Natural killer cell (primary cell): ENCODE measurements around the gene LPCAT4. TPM values are rescaled to one million over a fixed set of nuclear protein-coding genes. Genes with fewer than 3 reads are reported as not detected.
A peak's percentile ranks its signal among the peaks of the same experiment; 100 is the strongest.

ENCODE experiments used
- ATAC-seq, 3 donors: fragments of 150-1000 bp in 2 of 3; fragments of 200-7000 bp in 1 of 3; cut with Tn5 transposase; 1 replicate in 1 of 3; 2 replicates in 2 of 3; pipeline ENCODE4 v1.10.0; 2021; ENCODE audit warnings: mild to moderate bottlenecking in 2 of 3, moderate library complexity in 2 of 3
- DNase-seq, 2 donors: peaks; one replicate each; pipeline versions ENCODE4 v3.0.0 to v3.0.0-alpha.2; 2013 to 2021; ENCODE audit warnings: mixed read lengths in 1 of 2
- H3K27ac ChIP-seq: one replicate; pipeline ENCODE4 v1.5.1; 2013; ENCODE audit warnings: mild to moderate bottlenecking, low read length
- H3K27me3 ChIP-seq: one replicate; pipeline ENCODE4 v1.6.1; 2013; ENCODE audit warnings: low read length; ENCODE audit not compliant: control insufficient read depth, insufficient read depth
- H3K36me3 ChIP-seq: one replicate; pipeline ENCODE4 v1.6.1; 2013; ENCODE audit warnings: low read length; ENCODE audit not compliant: control insufficient read depth, insufficient read depth
- H3K4me1 ChIP-seq: one replicate; pipeline ENCODE4 v1.6.1; 2013; ENCODE audit warnings: low read length; ENCODE audit not compliant: control insufficient read depth, insufficient read depth
- H3K4me3 ChIP-seq: one replicate; pipeline ENCODE4 v1.5.1; 2013; ENCODE audit warnings: low read length
- H3K9me3 ChIP-seq: one replicate; pipeline ENCODE4 v1.6.1; 2013; ENCODE audit warnings: low read length; ENCODE audit not compliant: control insufficient read depth, insufficient read depth
- H3K27ac Mint-ChIP-seq, 2 donors: one replicate each; pipeline ENCODE4 v1.8.0; 2022; ENCODE audit warnings: mild to moderate bottlenecking in 2 of 2, mixed read lengths in 2 of 2, moderate library complexity in 1 of 2
- H3K27me3 Mint-ChIP-seq, 2 donors: one replicate each; pipeline ENCODE4 v1.8.0; 2022; ENCODE audit warnings: low read depth in 2 of 2, mixed read lengths in 2 of 2
- H3K36me3 Mint-ChIP-seq: one replicate; pipeline ENCODE4 v1.8.0; 2022; ENCODE audit warnings: mixed read lengths
- H3K4me1 Mint-ChIP-seq, 2 donors: one replicate each; pipeline ENCODE4 v1.8.0; 2022; ENCODE audit warnings: mixed read lengths in 2 of 2
- H3K4me3 Mint-ChIP-seq: one replicate; pipeline ENCODE4 v1.8.0; 2022; ENCODE audit warnings: mild to moderate bottlenecking, moderate library complexity, mixed read lengths
- H3K9me3 Mint-ChIP-seq, 2 donors: one replicate each; pipeline ENCODE4 v1.8.0; 2022; ENCODE audit warnings: mixed read lengths in 2 of 2
- WGBS: methylation state at CpG from one replicate; pipeline ENCODE4 v1.1.7; 2013; ENCODE audit warnings: missing lambda C conversion rate; ENCODE audit not compliant: insufficient coverage; 5-methylcytosine and 5-hydroxymethylcytosine counted together
- intact Hi-C: fragments of 100-400 bp; cut with micrococcal nuclease; formaldehyde crosslinking; loops from one replicate; pipeline ENCODE4 v1.14.2; 2022
- total RNA-seq, 4 donors: library from RNA; stranded (reverse); fragments of 120-200 nt in 1 of 4; gene quantifications; one replicate each; pipeline versions ENCODE4 v1.2.3 to v1.2.4, GENCODE V29; 2013 to 2022
- TF ChIP-seq, protein P1 (sequence below): fragments of 200-600 bp; IDR thresholded peaks from one replicate; pipeline ENCODE4 v1.8.0; 2022; ENCODE audit warnings: antibody characterized with exemption

The LPCAT4 gene
- total RNA-seq, 3 donors from 2014 or later (not counting 1 experiment from before 2014, with no cell fraction given), result 42.1 to 50.1 (median 44.5) TPM

DNA sequence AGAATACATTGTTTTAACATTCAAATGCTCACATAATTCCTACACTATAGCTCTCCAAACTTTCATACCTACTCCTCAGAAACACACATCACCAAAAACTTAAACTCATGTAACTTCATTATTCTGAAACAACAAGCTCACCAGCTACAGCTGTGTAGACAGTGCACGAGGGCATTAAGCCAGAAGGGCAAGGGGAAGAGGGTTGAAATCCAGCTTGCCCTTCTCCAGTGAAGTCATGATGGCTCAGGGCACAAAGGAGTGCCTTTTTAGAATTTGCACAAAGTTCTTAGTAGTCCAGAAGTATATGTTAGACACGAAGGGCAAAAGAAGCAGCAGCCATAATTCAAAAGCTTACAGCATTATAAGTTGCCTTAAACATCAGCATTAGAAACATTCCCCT lies 38.0 kb downstream of the LPCAT4 start:
- DNase-seq (no peak), ATAC-seq (no peak)
- 83% methylated on average over 2 of the region's 2 CpGs for WGBS
- intact Hi-C loops, result no loop called here
- no peaks in the 10 kb centered on the region for H3K9me3 ChIP-seq
- TF ChIP-seq, protein P1, sequence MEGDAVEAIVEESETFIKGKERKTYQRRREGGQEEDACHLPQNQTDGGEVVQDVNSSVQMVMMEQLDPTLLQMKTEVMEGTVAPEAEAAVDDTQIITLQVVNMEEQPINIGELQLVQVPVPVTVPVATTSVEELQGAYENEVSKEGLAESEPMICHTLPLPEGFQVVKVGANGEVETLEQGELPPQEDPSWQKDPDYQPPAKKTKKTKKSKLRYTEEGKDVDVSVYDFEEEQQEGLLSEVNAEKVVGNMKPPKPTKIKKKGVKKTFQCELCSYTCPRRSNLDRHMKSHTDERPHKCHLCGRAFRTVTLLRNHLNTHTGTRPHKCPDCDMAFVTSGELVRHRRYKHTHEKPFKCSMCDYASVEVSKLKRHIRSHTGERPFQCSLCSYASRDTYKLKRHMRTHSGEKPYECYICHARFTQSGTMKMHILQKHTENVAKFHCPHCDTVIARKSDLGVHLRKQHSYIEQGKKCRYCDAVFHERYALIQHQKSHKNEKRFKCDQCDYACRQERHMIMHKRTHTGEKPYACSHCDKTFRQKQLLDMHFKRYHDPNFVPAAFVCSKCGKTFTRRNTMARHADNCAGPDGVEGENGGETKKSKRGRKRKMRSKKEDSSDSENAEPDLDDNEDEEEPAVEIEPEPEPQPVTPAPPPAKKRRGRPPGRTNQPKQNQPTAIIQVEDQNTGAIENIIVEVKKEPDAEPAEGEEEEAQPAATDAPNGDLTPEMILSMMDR, result no peak
- Mint-ChIP-seq H3K9me3 (no peaks in the 10 kb centered on the region), H3K4me1 (peaks cover 30 to 45% of the 10 kb centered on the region in 2 donors), H3K27me3 (no peaks in the 10 kb centered on the region), H3K36me3 (no peaks in the 10 kb centered on the region), H3K27ac (no peak overlapping the region), H3K4me3 (no peak overlapping the region)
- no peaks in the 10 kb centered on the region for H3K36me3 ChIP-seq
- H3K27ac ChIP-seq, result no peak overlapping the region
- H3K4me3 ChIP-seq, result no peak overlapping the region
- no peaks in the 10 kb centered on the region for H3K27me3 ChIP-seq
- peaks cover 33% of the 10 kb centered on the region for H3K4me1 ChIP-seq

DNA sequence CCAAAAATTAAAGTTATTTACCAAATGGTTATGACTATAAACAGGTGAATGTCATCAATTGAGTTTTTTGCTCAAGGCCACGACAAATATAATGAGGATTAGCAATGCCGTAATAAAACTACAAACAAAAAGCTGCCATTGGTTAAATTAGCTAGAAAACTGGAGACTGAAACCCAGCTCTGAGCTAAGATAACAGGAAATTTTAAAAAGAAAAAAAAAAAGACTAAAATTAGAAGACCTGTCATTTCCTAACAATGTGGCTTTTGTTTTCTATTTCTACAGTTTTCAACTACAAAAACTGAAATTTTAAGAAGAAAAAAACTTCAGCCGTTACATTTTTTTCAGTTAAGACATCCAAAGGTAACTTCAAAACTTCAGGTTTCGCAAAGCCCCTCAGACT lies 39.1 kb downstream of the LPCAT4 start:
- peak overlapping the region; percentile 38 for H3K27ac ChIP-seq
- no peaks in the 10 kb centered on the region for H3K9me3 ChIP-seq
- no peak overlapping the region for H3K4me3 ChIP-seq
- Mint-ChIP-seq H3K9me3 (no peaks in the 10 kb centered on the region), H3K27me3 (no peaks in the 10 kb centered on the region), H3K36me3 (no peaks in the 10 kb centered on the region), H3K4me1 (peaks cover 27 to 37% of the 10 kb centered on the region in 2 donors), H3K27ac (no peak overlapping the region), H3K4me3 (no peak overlapping the region)
- intact Hi-C loops, result no loop called here
- 43% methylated on average over 2 of the region's 4 CpGs for WGBS
- H3K27me3 ChIP-seq, result no peaks in the 10 kb centered on the region
- no peaks in the 10 kb centered on the region for H3K36me3 ChIP-seq
- no peak for ATAC-seq
- peak in 1 of 2 donors; percentile 21 for DNase-seq
- TF ChIP-seq, protein P1, result no peak
- peaks cover 24% of the 10 kb centered on the region for H3K4me1 ChIP-seq

DNA sequence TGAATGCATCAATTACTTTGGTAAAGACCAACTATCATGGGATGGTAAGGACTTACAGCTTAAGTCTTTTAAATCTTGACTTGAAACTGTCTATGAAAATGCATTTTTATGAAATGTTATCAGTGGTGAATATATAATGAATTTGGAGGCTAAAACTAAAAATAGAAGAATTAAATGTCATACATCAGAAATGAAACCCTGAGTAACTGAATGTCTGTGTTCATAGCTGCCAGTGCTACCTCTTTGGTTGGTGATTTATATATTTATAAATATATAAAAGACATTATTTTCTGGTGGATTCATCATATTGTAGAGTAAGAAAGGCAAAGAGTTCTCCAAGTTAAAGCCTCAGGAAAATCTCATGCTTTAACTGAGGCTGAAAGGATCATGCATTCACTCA lies 41.6 kb downstream of the LPCAT4 start:
- no peaks in the 10 kb centered on the region for H3K36me3 ChIP-seq
- no peak for DNase-seq
- no peaks in the 10 kb centered on the region for H3K27me3 ChIP-seq
- Mint-ChIP-seq H3K27me3 (no peaks in the 10 kb centered on the region), H3K4me1 (peaks cover 20% of the 10 kb centered on the region in 2 donors), H3K9me3 (no peaks in the 10 kb centered on the region), H3K4me3 (no peak overlapping the region), H3K36me3 (no peaks in the 10 kb centered on the region), H3K27ac (no peak overlapping the region)
- no peak overlapping the region for H3K4me3 ChIP-seq
- H3K9me3 ChIP-seq, result no peaks in the 10 kb centered on the region
- TF ChIP-seq, protein P1, result no peak
- intact Hi-C loops, result no loop called here
- no peak overlapping the region for H3K27ac ChIP-seq
- H3K4me1 ChIP-seq, result peaks cover 9% of the 10 kb centered on the region
- ATAC-seq, result no peak

DNA sequence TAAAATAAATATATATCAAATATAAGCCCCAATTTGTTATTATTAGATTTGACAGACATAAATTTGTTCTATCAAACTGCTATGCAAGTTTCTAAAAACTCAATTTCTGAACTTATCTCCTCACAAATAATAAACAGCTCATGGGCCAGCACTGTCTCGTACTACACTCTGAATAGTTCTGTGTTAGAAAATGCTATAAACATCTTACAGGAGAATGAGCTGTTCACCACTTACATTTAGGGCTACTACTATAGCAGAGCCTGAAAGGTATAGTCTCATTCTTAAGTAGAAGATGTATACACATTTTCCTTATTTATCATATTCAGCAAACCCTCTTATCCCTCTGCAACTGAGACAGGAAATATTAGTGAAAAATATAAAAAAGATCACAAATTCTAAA lies 42.1 kb downstream of the LPCAT4 start:
- TF ChIP-seq, protein P1, result no peak
- Mint-ChIP-seq H3K4me1 (peaks cover 15% of the 10 kb centered on the region in 2 donors), H3K9me3 (no peaks in the 10 kb centered on the region), H3K4me3 (no peak overlapping the region), H3K36me3 (no peaks in the 10 kb centered on the region), H3K27ac (no peak overlapping the region), H3K27me3 (no peaks in the 10 kb centered on the region)
- intact Hi-C loops, result no loop called here
- no peaks in the 10 kb centered on the region for H3K27me3 ChIP-seq
- DNase-seq, result no peak
- no peaks in the 10 kb centered on the region for H3K36me3 ChIP-seq
- H3K9me3 ChIP-seq, result no peaks in the 10 kb centered on the region
- no peak overlapping the region for H3K27ac ChIP-seq
- H3K4me1 ChIP-seq, result peaks cover 9% of the 10 kb centered on the region
- no peak overlapping the region for H3K4me3 ChIP-seq
- WGBS, result no CpG with 5 or more reads among the region's 1 CpG
- ATAC-seq, result no peak
